AG04450 (cell line): ENCODE data around the gene CSAG3. TPM values are rescaled to one million over a fixed set of nuclear protein-coding genes. Genes with fewer than 3 reads are reported as not detected.
"Not testable (repeated sequence)": the region's sequence is repeated elsewhere in the genome, so short reads cannot be mapped to it uniquely, and the experiment has no call there.

Experiments
- CTCF ChIA-PET: fragments of 300-600, 350-600 bp; formaldehyde crosslinking; extraction: SDS; loops from one replicate; lab custom pipeline; 2022; ENCODE audit warnings: antibody characterized with exemption, inconsistent platforms; lab: Charles Lee
- POLR2A ChIA-PET: fragments of 350-600 bp; formaldehyde crosslinking; extraction: SDS; loops from one replicate; lab custom pipeline; 2021; ENCODE audit warnings: antibody characterized with exemption, inconsistent platforms; lab: Yijun Ruan, JAX
- DNase-seq: peaks from one replicate; pipeline ENCODE4 v3.0.0-alpha.2; 2011; ENCODE audit warnings: low read depth, low spot score
- H3K27ac ChIP-seq: one replicate; pipeline ENCODE4 v1.5.1; 2012; ENCODE audit warnings: low read depth, low read length, control low read depth
- H3K27me3 ChIP-seq: one replicate; pipeline ENCODE4 v1.6.0; 2012; ENCODE audit warnings: low read length; ENCODE audit not compliant: control insufficient read depth, insufficient read depth
- H3K4me3 ChIP-seq: 2 replicates; pipeline ENCODE4 v1.5.1; 2011; ENCODE audit warnings: mild to moderate bottlenecking, low read depth, low read length, control low read depth
- H3K9me3 ChIP-seq: 2 replicates; pipeline ENCODE4 v1.5.1; 2012; ENCODE audit warnings: low read length; ENCODE audit not compliant: control insufficient read depth, insufficient read depth
- CTCF ChIP-seq: IDR thresholded peaks from 2 replicates; pipeline ENCODE4 v1.5.1; 2011; ENCODE audit warnings: low read depth, low read length, control low read depth, inconsistent platforms
- polyA plus RNA-seq: library from polyadenylated mRNA; depleted of rRNA; stranded (reverse); fragments of >200 nt; gene quantifications from 2 replicates; pipeline ENCODE4 v1.2.3, GENCODE V29; 2011

Gene CSAG3
- polyA plus RNA-seq, 1 experiment = not detected

GRCh38 chrX:152735101-152735500, 23.9 kb upstream of the CSAG3 start:
- H3K4me3 ChIP-seq = no peak overlapping the region
- CTCF ChIA-PET = no interaction called here

GRCh38 chrX:152735860-152736511, 23.0 kb upstream of the CSAG3 start:
- ChIA-PET POLR2A (no interaction called here), CTCF (no interaction called here)
- no peak for TF ChIP-seq CTCF

More at GRCh38 chrX:152735101-152735500, 23.9 kb upstream of the CSAG3 start:
- no peak for DNase-seq
- no peaks in the 10 kb centered on the region for H3K27me3 ChIP-seq
- H3K9me3 ChIP-seq = no peaks in the 10 kb centered on the region
- no peak overlapping the region for H3K27ac ChIP-seq
- POLR2A ChIA-PET = no interaction called here
- no peak for TF ChIP-seq CTCF

GRCh38 chrX:152736528-152736927, 22.5 kb upstream of the CSAG3 start:
- H3K4me3 ChIP-seq, DNase-seq, H3K27ac ChIP-seq, H3K9me3 ChIP-seq, POLR2A ChIA-PET, CTCF ChIA-PET, H3K27me3 ChIP-seq: not testable (repeated sequence)

More at GRCh38 chrX:152735860-152736511, 23.0 kb upstream of the CSAG3 start:
- Histone ChIP-seq H3K27ac (no peak overlapping the region), H3K9me3 (no peaks in the 10 kb centered on the region), H3K27me3 (no peaks in the 10 kb centered on the region), H3K4me3 (no peak overlapping the region)
- no peak for DNase-seq

- Histone ChIP-seq H3K4me3 (no peak overlapping the region), H3K27ac (no peak overlapping the region), H3K27me3 (no peaks in the 10 kb centered on the region), H3K9me3 (no peaks in the 10 kb centered on the region)
- ChIA-PET POLR2A (no interaction called here), CTCF (no interaction called here)
- DNase-seq = no peak
- TF ChIP-seq CTCF = no peak
Observed at GRCh38 chrX:152738560-152738959, 20.5 kb upstream of the CSAG3 start.

GRCh38 chrX:152753686-152754650, 5.0 kb upstream of the CSAG3 start, which contains the start of gene MAGEA2:
TSS of gene MAGEA2 (minus strand) at chrX:152753842. CDS start at chrX:152751363, 2,479 bp downstream.
- CTCF ChIA-PET, H3K9me3 ChIP-seq, POLR2A ChIA-PET, H3K27me3 ChIP-seq, H3K4me3 ChIP-seq, H3K27ac ChIP-seq, DNase-seq: not testable (repeated sequence)

GRCh38 chrX:152754871-152755270, 4.1 kb upstream of the CSAG3 start:
- H3K27ac ChIP-seq, POLR2A ChIA-PET: not testable (repeated sequence)

GRCh38 chrX:152759544-152759943, 526 bp downstream of the CSAG3 start:
- CTCF ChIA-PET, H3K4me3 ChIP-seq, H3K27ac ChIP-seq, H3K9me3 ChIP-seq, H3K27me3 ChIP-seq, POLR2A ChIA-PET, DNase-seq: not testable (repeated sequence)

More at GRCh38 chrX:152754871-152755270, 4.1 kb upstream of the CSAG3 start:
- DNase-seq, H3K4me3 ChIP-seq, CTCF ChIA-PET, H3K9me3 ChIP-seq, H3K27me3 ChIP-seq: not testable (repeated sequence)

- H3K27me3 ChIP-seq, H3K27ac ChIP-seq, CTCF ChIA-PET, H3K9me3 ChIP-seq, DNase-seq, POLR2A ChIA-PET, H3K4me3 ChIP-seq: not testable (repeated sequence)
Observed at GRCh38 chrX:152761582-152761981, 2.6 kb downstream of the CSAG3 start.

- POLR2A ChIA-PET, CTCF ChIA-PET, H3K27me3 ChIP-seq, H3K27ac ChIP-seq, DNase-seq, H3K9me3 ChIP-seq, H3K4me3 ChIP-seq: not testable (repeated sequence)
Observed at GRCh38 chrX:152766562-152766961, 7.5 kb downstream of the CSAG3 start.
